ENCODE data around the gene DEXI. TPM values are rescaled to one million over a fixed set of nuclear protein-coding genes. Genes with fewer than 3 reads are reported as not detected.

The DEXI gene
- total and polyA plus RNA-seq, 2 of the 13 experiments (the other 11 are each of a cell fraction or from before 2014, with no cell fraction given) = 51.5 to 70.4 TPM

DNA sequence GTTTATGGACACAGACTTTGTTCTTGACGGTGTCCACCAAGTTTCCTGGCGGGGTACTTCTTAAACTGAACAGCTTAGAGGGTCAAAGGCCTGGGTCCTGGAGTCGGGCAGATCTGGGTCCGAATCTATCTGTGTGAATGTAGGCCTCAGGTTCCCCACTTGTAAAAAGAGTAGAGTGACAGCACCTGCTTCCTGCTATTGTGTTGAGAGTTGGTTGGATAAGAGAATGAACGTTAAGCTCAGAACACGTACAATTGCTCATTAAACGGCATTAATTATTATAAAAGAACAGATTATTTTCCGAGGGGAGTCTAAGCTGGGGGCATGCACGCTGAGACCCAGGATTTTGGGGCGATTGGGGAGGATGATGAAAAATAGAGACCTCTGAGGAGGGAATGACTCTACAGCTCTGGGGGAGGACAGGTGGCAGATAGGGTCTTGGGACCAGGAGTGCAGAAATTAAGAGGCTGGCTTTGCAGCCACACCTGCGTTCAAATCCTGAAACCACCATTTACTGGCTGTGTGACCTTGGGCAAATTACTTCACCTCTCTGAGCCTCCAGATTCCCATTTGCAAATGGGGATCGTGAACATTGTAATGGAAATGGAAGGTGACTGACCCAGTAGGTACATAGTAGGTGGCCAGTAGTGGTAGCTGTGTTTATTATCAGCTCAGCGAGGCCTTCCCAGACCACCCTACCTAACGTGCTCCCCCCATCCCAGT, 3.0 kb upstream of the DEXI start (continued):
- TF ChIP-seq, protein P1, sequence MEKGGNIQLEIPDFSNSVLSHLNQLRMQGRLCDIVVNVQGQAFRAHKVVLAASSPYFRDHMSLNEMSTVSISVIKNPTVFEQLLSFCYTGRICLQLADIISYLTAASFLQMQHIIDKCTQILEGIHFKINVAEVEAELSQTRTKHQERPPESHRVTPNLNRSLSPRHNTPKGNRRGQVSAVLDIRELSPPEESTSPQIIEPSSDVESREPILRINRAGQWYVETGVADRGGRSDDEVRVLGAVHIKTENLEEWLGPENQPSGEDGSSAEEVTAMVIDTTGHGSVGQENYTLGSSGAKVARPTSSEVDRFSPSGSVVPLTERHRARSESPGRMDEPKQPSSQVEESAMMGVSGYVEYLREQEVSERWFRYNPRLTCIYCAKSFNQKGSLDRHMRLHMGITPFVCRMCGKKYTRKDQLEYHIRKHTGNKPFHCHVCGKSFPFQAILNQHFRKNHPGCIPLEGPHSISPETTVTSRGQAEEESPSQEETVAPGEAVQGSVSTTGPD (CRISPR knock-in tag; IDR thresholded peaks at IDR 0.05) = 0 out of 2 replicates have a peak, but pooled peaks have one; percentile 17

- FAIRE-seq = peak; percentile 96
- Histone ChIP-seq H3K79me2 (ENCODE audit: insufficient read depth, low read length) (peaks cover 42% of the 10 kb centered on the region), H3K9me3 (ENCODE audit: low read length) (no peaks in the 10 kb centered on the region), H3K9ac (ENCODE audit: insufficient read depth, low read depth, low read length) (peak within 1 kb of the TSS; percentile 77), H3K4me3 (replicated peaks in 1 of 3; ENCODE audit: insufficient read depth in 1 of 3, low read depth in 2 of 3, low read length in 3 of 3) (peak within 1 kb of the TSS; percentile 91 to 93 (median 92)), H2AFZ (ENCODE audit: low read length) (peak within 1 kb of the TSS; percentile 8), H3K4me1 (ENCODE audit: insufficient read depth, low read length) (peaks cover 52% of the 10 kb centered on the region), H3K27me3 (ENCODE audit: control insufficient read depth in 1 of 2, insufficient read depth in 2 of 2, low read length in 2 of 2) (no peaks in the 10 kb centered on the region; a peak in 1 of 5 replicates), H3K4me2 (ENCODE audit: low read depth, low read length) (peak within 1 kb of the TSS; percentile 98), H3K36me3 (replicated peaks in 1 of 2; ENCODE audit: control insufficient read depth in 1 of 2, insufficient read depth in 2 of 2, low read length in 2 of 2) (no peaks in the 10 kb centered on the region), H3K27ac (ENCODE audit: extremely low read length, insufficient read depth, low read length) (peak within 1 kb of the TSS; percentile 24), H4K20me1 (ENCODE audit: insufficient read depth, low read length) (peaks cover 19% of the 10 kb centered on the region)
- intact Hi-C loops (cut with micrococcal nuclease; ENCODE audit: unreplicated experiment) = loop anchor here (1.0 kb wide), 1 partner anchor 25 kb away; no protein-coding TSS in a partner anchor
- WGBS (ENCODE audit: low lambda C conversion rate) = under 1% methylated on average over 77 of the region's 86 CpGs
- peak; percentile 97 for DNase-seq (ENCODE audit: low spot score)
- in situ Hi-C loops (cut with HindIII; ENCODE audit: extremely low pct_ligation_motif_present, low pct_unique_long_range_greater_than_20kb) = no loop called here
- BruUV-seq (replicated peaks) = no TSS peak
- POLR2A ChIA-PET = interaction anchor here (1.1 to 2.0 kb wide), 5 partner anchors 18 to 311 kb away, joined by 4 to 10 read pairs (median 7); partner anchors contain the start of genes NUBP1 and SOCS1
- ATAC-seq = peak; percentile 83
- CTCF ChIA-PET (ENCODE audit: low intra/inter-chr PET ratio, low total read pairs) = no interaction called here
- TF ChIP-seq ZNF564 (CRISPR knock-in tag; IDR thresholded peaks at IDR 0.05) (0 out of 2 replicates have a peak, but pooled peaks have one; percentile 33), E2F5 (CRISPR knock-in tag; conservative IDR thresholded peaks at IDR 0.05) (peak; percentile 85; the same call in 1 of the 2 replicates), HNRNPLL (IDR thresholded peaks at IDR 0.05; ENCODE audit: low read depth, low read length, poor library complexity, severe bottlenecking) (peak; percentile 98), KDM6A (CRISPR knock-in tag; IDR thresholded peaks at IDR 0.05; ENCODE audit: low read depth) (0 out of 2 replicates have a peak, but pooled peaks have one; percentile 44), ZNF547 (CRISPR knock-in tag; IDR thresholded peaks at IDR 0.05) (peak; percentile 86), POLR2A (IDR thresholded peaks at IDR 0.05; ENCODE audit: insufficient read depth in 1 of 2, low read depth in 2 of 2, low read length in 2 of 2) (peak; percentile 71 to 72), NR2C2 (CRISPR knock-in tag; IDR thresholded peaks at IDR 0.05; ENCODE audit: borderline replicate concordance) (peak; percentile 94), FOXA3 (CRISPR knock-in tag; IDR thresholded peaks at IDR 0.05) (peak; percentile 85), DNMT3B (CRISPR knock-in tag; conservative IDR thresholded peaks at IDR 0.05) (peak; percentile 73; the same call in 1 of the 2 replicates), YEATS4 (CRISPR knock-in tag; IDR thresholded peaks at IDR 0.05; ENCODE audit: borderline replicate concordance) (peak; percentile 86; the same call in 1 of the 2 replicates), ARNT (IDR thresholded peaks at IDR 0.05) (no peak), ATF1 (CRISPR knock-in tag; IDR thresholded peaks at IDR 0.05) (no peak), ATF4 (CRISPR knock-in tag; IDR thresholded peaks at IDR 0.05) (peak in 1 of 2 experiments; percentile 64; a peak in 1 of 4 replicates), MXI1 (IDR thresholded peaks at IDR 0.05; ENCODE audit: borderline replicate concordance, low read depth, low read length) (peak; percentile 99), ZMYM3 (CRISPR knock-in tag; IDR thresholded peaks at IDR 0.05) (peak; percentile 83)
- TF ChIP-seq, protein P2, sequence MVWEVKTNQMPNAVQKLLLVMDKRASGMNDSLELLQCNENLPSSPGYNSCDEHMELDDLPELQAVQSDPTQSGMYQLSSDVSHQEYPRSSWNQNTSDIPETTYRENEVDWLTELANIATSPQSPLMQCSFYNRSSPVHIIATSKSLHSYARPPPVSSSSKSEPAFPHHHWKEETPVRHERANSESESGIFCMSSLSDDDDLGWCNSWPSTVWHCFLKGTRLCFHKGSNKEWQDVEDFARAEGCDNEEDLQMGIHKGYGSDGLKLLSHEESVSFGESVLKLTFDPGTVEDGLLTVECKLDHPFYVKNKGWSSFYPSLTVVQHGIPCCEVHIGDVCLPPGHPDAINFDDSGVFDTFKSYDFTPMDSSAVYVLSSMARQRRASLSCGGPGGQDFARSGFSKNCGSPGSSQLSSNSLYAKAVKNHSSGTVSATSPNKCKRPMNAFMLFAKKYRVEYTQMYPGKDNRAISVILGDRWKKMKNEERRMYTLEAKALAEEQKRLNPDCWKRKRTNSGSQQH (CRISPR knock-in tag; IDR thresholded peaks at IDR 0.05; ENCODE audit: low read depth) = 0 out of 2 replicates have a peak, but pooled peaks have one; percentile 35
Measured at GRCh38 chr16:10944249-10945064, 2.2 kb upstream of the DEXI start, which contains the start of gene CLEC16A. Gene CLEC16A (plus strand): TSS chr16:10944564. CDS start chr16:10944718, 154 bp downstream.
